PFSK-1 (cell line): ENCODE data around the gene MLST8.

Experiments
- FOXP2 ChIP-seq: optimal IDR thresholded peaks from 2 replicates; pipeline ENCODE3; 2011; ENCODE audit warnings: borderline replicate concordance, control low read depth, inconsistent platforms; ENCODE audit not compliant: insufficient read depth; ENCODE audit errors: extremely low read length, extremely low read depth
- POLR2AphosphoS5 ChIP-seq: IDR thresholded peaks from 2 replicates; pipeline ENCODE4 v1.6.1; 2012; ENCODE audit warnings: low read depth, mild to moderate bottlenecking, control low read depth, low read length, moderate library complexity
- REST ChIP-seq, 2 experiments: IDR thresholded peaks; 2 replicates each; pipeline versions ENCODE4 v1.6.1 to v1.8.0; 2011 to 2012; ENCODE audit warnings: low read depth in 2 of 2, low read length in 2 of 2, control low read depth in 1 of 2, inconsistent platforms in 1 of 2, mild to moderate bottlenecking in 1 of 2, moderate library complexity in 1 of 2; ENCODE audit not compliant: insufficient read depth in 1 of 2
- SIN3A ChIP-seq: IDR thresholded peaks from 2 replicates; pipeline ENCODE4 v1.6.1; 2012; ENCODE audit warnings: mild to moderate bottlenecking, low read length, moderate library complexity, borderline replicate concordance; ENCODE audit not compliant: insufficient read depth
- TAF1 ChIP-seq: IDR thresholded peaks from 2 replicates; pipeline ENCODE4 v1.6.1; 2012; ENCODE audit warnings: low read length, control low read depth, borderline replicate concordance; ENCODE audit not compliant: insufficient read depth

Gene MLST8

GRCh38 chr16:2242598-2242997, 37.3 kb downstream of the MLST8 start:
- TF ChIP-seq REST (IDR thresholded peaks at IDR 0.05; ENCODE audit: insufficient read depth in 1 of 2, low read depth in 2 of 2, low read length in 2 of 2) = no peak
- TF ChIP-seq TAF1 = no peak
- TF ChIP-seq SIN3A = no peak
- no peak for TF ChIP-seq POLR2AphosphoS5
- no peak for TF ChIP-seq FOXP2

GRCh38 chr16:2243031-2243528, 37.8 kb downstream of the MLST8 start:
- TF ChIP-seq TAF1 (no peak), POLR2AphosphoS5 (no peak), SIN3A (no peak), FOXP2 (no peak), REST (IDR thresholded peaks at IDR 0.05; ENCODE audit: insufficient read depth in 1 of 2, low read depth in 2 of 2, low read length in 2 of 2) (no peak)

- TF ChIP-seq POLR2AphosphoS5 = no peak
- TF ChIP-seq SIN3A = no peak
- TF ChIP-seq FOXP2 = no peak
- TF ChIP-seq TAF1 = no peak
- no peak for TF ChIP-seq REST (IDR thresholded peaks at IDR 0.05; ENCODE audit: insufficient read depth in 1 of 2, low read depth in 2 of 2, low read length in 2 of 2)
These were observed 38.5 kb downstream of the MLST8 start for GRCh38 chr16:2243781-2244180.

- TF ChIP-seq SIN3A (no peak), TAF1 (no peak), REST (IDR thresholded peaks at IDR 0.05; ENCODE audit: insufficient read depth in 1 of 2, low read depth in 2 of 2, low read length in 2 of 2) (no peak), FOXP2 (no peak), POLR2AphosphoS5 (no peak)
These were observed 39.0 kb downstream of the MLST8 start for GRCh38 chr16:2244301-2244700.
